A549 (cell line): ENCODE results near the gene ACACA. TPM values are rescaled to one million over a fixed set of nuclear protein-coding genes. Genes with fewer than 3 reads are reported as not detected.

Experiments
- ATAC-seq, 2 experiments: fragments of 200-7000 bp in 1 of 2; fragments of >200 bp in 1 of 2; cut with Nextera tagmentation in 1 of 2; cut with Tn5 transposase in 1 of 2; 3 replicates each; pipeline versions ENCODE4 v1.8.0 to v1.9.1; 2018 to 2020; ENCODE audit warnings: mild to moderate bottlenecking in 1 of 2, moderate library complexity in 1 of 2
- CTCF ChIA-PET: fragments of 300-600 bp; sonication (Branson Sonifier 250); formaldehyde crosslinking; extraction: SDS; loops from one replicate; lab custom pipeline; 2021; ENCODE audit warnings: antibody characterized with exemption, inconsistent platforms; lab: Yijun Ruan, JAX
- POLR2A ChIA-PET: fragments of 350-600 bp; formaldehyde crosslinking; extraction: SDS; loops from one replicate; lab custom pipeline; 2021; ENCODE audit warnings: antibody characterized with exemption, inconsistent platforms; lab: Yijun Ruan, JAX
- DNase-seq, 2 experiments: peaks; one replicate each; pipeline versions ENCODE4 v3.0.0 to v3.0.0-alpha.2; 2011 to 2016; ENCODE audit warnings: low read depth in 1 of 2, low spot score in 1 of 2
- FAIRE-seq: peaks from 2 replicates; lab custom pipeline; 2011; peaks lifted over from hg19 to GRCh38; lab: Jason Lieb, UNC
- H3K27ac ChIP-seq, 2 experiments: fragments of >200 bp; sonication (Bioruptor Twin); formaldehyde crosslinking; 3 replicates each; pipeline ENCODE4 v1.5.1; 2016 to 2017
- H3K4me1 ChIP-seq: fragments of >200 bp; sonication (Bioruptor Twin); formaldehyde crosslinking; 3 replicates; pipeline ENCODE4 v1.6.1; 2016
- H3K4me2 ChIP-seq: fragments of >200 bp; sonication (Bioruptor Twin); formaldehyde crosslinking; 3 replicates; pipeline ENCODE4 v1.6.1; 2016
- H3K4me3 ChIP-seq: fragments of >200 bp; sonication (Bioruptor Twin); formaldehyde crosslinking; 3 replicates; pipeline ENCODE4 v1.5.1; 2016
- H3K9me3 ChIP-seq: fragments of >200 bp; sonication (Bioruptor Twin); formaldehyde crosslinking; 3 replicates; pipeline ENCODE4 v1.6.1; 2016
- BHLHE40 ChIP-seq: IDR thresholded peaks from 2 replicates; pipeline ENCODE4 v1.6.1; 2012; ENCODE audit warnings: low read depth, low read length, inconsistent platforms
- CBX2 ChIP-seq: fragments of 200-600 bp; sonication (generic); IDR thresholded peaks from 2 replicates; pipeline ENCODE4 v1.6.1; 2016; ENCODE audit warnings: low read depth, mild to moderate bottlenecking, borderline replicate concordance
- CHD4 ChIP-seq: fragments of 200-600 bp; sonication (generic); IDR thresholded peaks from 2 replicates; pipeline ENCODE4 v1.6.1; 2016; ENCODE audit warnings: antibody characterized with exemption, mild to moderate bottlenecking, borderline replicate concordance
- CTCF ChIP-seq: fragments of >200 bp; sonication (Bioruptor Twin); formaldehyde crosslinking; IDR thresholded peaks from 3 replicates; pipeline ENCODE4 v1.5.1; 2016
- E2F6 ChIP-seq: IDR thresholded peaks from 2 replicates; pipeline ENCODE4 v1.6.1; 2012; ENCODE audit warnings: low read depth, borderline replicate concordance
- FOSL2 ChIP-seq, 2 experiments: fragments of 450-650 bp in 1 of 2; fragments of >200 bp in 1 of 2; sonication (Bioruptor Twin) in 1 of 2; formaldehyde crosslinking; IDR thresholded peaks; 2 replicates each; pipeline versions ENCODE4 v1.5.0 to v1.6.1; 2016 to 2020; ENCODE audit warnings: mild to moderate bottlenecking in 1 of 2, moderate library complexity in 1 of 2
- FOXS1 ChIP-seq: fragments of 250-450 bp; sonication (Bioruptor Pico); IDR thresholded peaks from 2 replicates; pipeline ENCODE4 v1.5.0; 2020; ENCODE audit warnings: mild to moderate bottlenecking, moderate library complexity
- HES2 ChIP-seq: fragments of >200 bp; sonication (Bioruptor Twin); formaldehyde crosslinking; IDR thresholded peaks from 2 replicates; pipeline ENCODE4 v1.6.1; 2016
- KDM1A ChIP-seq: fragments of 200-600 bp; sonication (generic); IDR thresholded peaks from 2 replicates; pipeline ENCODE4 v1.6.1; 2016; ENCODE audit warnings: low read depth, mild to moderate bottlenecking
- KDM5A ChIP-seq: fragments of 200-600 bp; sonication (generic); IDR thresholded peaks from 2 replicates; pipeline ENCODE4 v1.6.1; 2016; ENCODE audit warnings: antibody characterized with exemption, mild to moderate bottlenecking
- MAFK ChIP-seq: fragments of 450-650 bp; IDR thresholded peaks from 2 replicates; pipeline ENCODE4 v1.6.1; 2014; ENCODE audit not compliant: partially characterized antibody
- MAX ChIP-seq: IDR thresholded peaks from 2 replicates; pipeline ENCODE4 v1.6.1; 2012
- MAZ ChIP-seq: fragments of 150-350 bp; IDR thresholded peaks from 2 replicates; pipeline ENCODE4 v1.6.1; 2014; ENCODE audit warnings: antibody characterized with exemption, low read depth, low read length, borderline replicate concordance
- PBX3 ChIP-seq: IDR thresholded peaks from 2 replicates; pipeline ENCODE4 v1.6.1; 2012
- PHF8 ChIP-seq: fragments of 200-600 bp; sonication (generic); IDR thresholded peaks from 2 replicates; pipeline ENCODE4 v1.6.1; 2016; ENCODE audit warnings: low read depth, mild to moderate bottlenecking, antibody characterized with exemption, moderate library complexity, borderline replicate concordance
- RARB ChIP-seq: fragments of 250-450 bp; sonication (Bioruptor Pico); IDR thresholded peaks from 2 replicates; pipeline ENCODE4 v1.8.0; 2021; ENCODE audit warnings: mild to moderate bottlenecking, moderate library complexity
- REST ChIP-seq: fragments of 200-600 bp; sonication (generic); IDR thresholded peaks from 2 replicates; pipeline ENCODE4 v1.6.1; 2016; ENCODE audit warnings: antibody characterized with exemption, mild to moderate bottlenecking, moderate library complexity
- RFX5 ChIP-seq: fragments of 450-650 bp; IDR thresholded peaks from 2 replicates; pipeline ENCODE4 v1.7.1; 2014; ENCODE audit warnings: antibody characterized with exemption, mild to moderate bottlenecking, moderate library complexity
- RNF2 ChIP-seq: fragments of 200-600 bp; sonication (generic); IDR thresholded peaks from 2 replicates; pipeline ENCODE4 v1.6.1; 2016; ENCODE audit warnings: low read depth, mild to moderate bottlenecking, antibody characterized with exemption, moderate library complexity, borderline replicate concordance
- SMC3 ChIP-seq: fragments of >200 bp; sonication (Bioruptor Twin); formaldehyde crosslinking; IDR thresholded peaks from 3 replicates; pipeline ENCODE4 v1.6.1; 2018; ENCODE audit warnings: inconsistent platforms
- SREBF2 ChIP-seq: fragments of 450-650 bp; IDR thresholded peaks from 2 replicates; pipeline ENCODE4 v1.6.1; 2014; ENCODE audit warnings: mild to moderate bottlenecking, moderate library complexity
- TP53 ChIP-seq: fragments of 250-450 bp; sonication (Bioruptor Pico); IDR thresholded peaks from 2 replicates; pipeline ENCODE4 v1.5.0; 2021; ENCODE audit warnings: mild to moderate bottlenecking, moderate library complexity
- USF2 ChIP-seq: fragments of 450-650 bp; IDR thresholded peaks from 2 replicates; pipeline ENCODE4 v1.6.1; 2014; ENCODE audit warnings: antibody characterized with exemption
- ZSCAN20 ChIP-seq: fragments of 250-450 bp; sonication (Bioruptor Pico); IDR thresholded peaks from 2 replicates; pipeline ENCODE4 v1.8.0; 2022; ENCODE audit warnings: mild to moderate bottlenecking, moderate library complexity
- WGBS: methylation state at CpG from one replicate; pipeline ENCODE4 v1.1.6; 2017; ENCODE audit errors: missing lambda C conversion rate; 5-methylcytosine and 5-hydroxymethylcytosine counted together
- polyA plus RNA-seq, 4 experiments: library from polyadenylated mRNA; depleted of rRNA in 3 of 4; stranded (reverse); fragments of >200 nt; fragmentation: RNase III in 1 of 4; extraction: RNeasy Plus Mini Kit Qiagen cat#74134 plus additional on column Dnase treatment in 1 of 4; gene quantifications; 2 replicates in 3 of 4; 3 replicates in 1 of 4; pipeline ENCODE4 v1.2.3, GENCODE V29; 2011 to 2017

Gene ACACA
- polyA plus RNA-seq, 2 of the 4 experiments (the other 2 are of a cell fraction): 51.8 to 112 TPM

GRCh38 chr17:37092071-37092470 is 314.6 kb downstream of the ACACA start:
- no peak overlapping the region for H3K4me2 ChIP-seq
- TF ChIP-seq FOSL2 (IDR thresholded peaks at IDR 0.05) (no peak), FOSL2 (CRISPR knock-in tag; IDR thresholded peaks at IDR 0.05) (no peak), RFX5 (no peak), KDM1A (no peak), SREBF2 (no peak), E2F6 (no peak), USF2 (no peak), FOXS1 (no peak), BHLHE40 (no peak), SMC3 (no peak), PBX3 (no peak), MAZ (no peak)
- WGBS: 74% methylated on average over 2 of the region's 2 CpGs
- no peaks in the 10 kb centered on the region for H3K9me3 ChIP-seq
- FAIRE-seq: no peak
- peak overlapping the region in 1 of 2 experiments; percentile 12; a peak in 1 of 6 replicates for H3K27ac ChIP-seq
- H3K4me3 ChIP-seq: no peak overlapping the region
- H3K4me1 ChIP-seq: peaks cover 10% of the 10 kb centered on the region; the same call in 1 of the 3 replicates
- ChIA-PET POLR2A (no interaction called here), CTCF (interaction anchor here (1.2 to 1.9 kb wide), 3 partner anchors 22 to 463 kb away, joined by 3 to 8 read pairs (median 5); no protein-coding TSS in a partner anchor)
- ATAC-seq: peak in 1 of 2 experiments; percentile 15; a peak in 1 of 6 replicates
- no peak for DNase-seq

- 86% methylated on average over 3 of the region's 3 CpGs for WGBS
- no peaks in the 10 kb centered on the region for H3K9me3 ChIP-seq
- no peak for DNase-seq
- H3K27ac ChIP-seq: no peak overlapping the region
- no peak overlapping the region for H3K4me2 ChIP-seq
- CTCF ChIA-PET: interaction anchor here (1.6 to 2.0 kb wide), 2 partner anchors 43 to 45 kb away, joined by 3 to 10 read pairs; no protein-coding TSS in a partner anchor
- H3K4me3 ChIP-seq: no peak overlapping the region
- TF ChIP-seq CTCF (no peak), CBX2 (no peak), MAZ (no peak), CHD4 (no peak), RFX5 (no peak)
- TF ChIP-seq, all 56 proteins: peak for 0
- FAIRE-seq (no peak), ATAC-seq (no peak)
- H3K4me1 ChIP-seq: peaks cover 10% of the 10 kb centered on the region; the same call in 1 of the 3 replicates
- POLR2A ChIA-PET: no interaction called here
These were observed 315.7 kb downstream of the ACACA start for GRCh38 chr17:37090941-37091340.

GRCh38 chr17:37089956-37090355 is 316.7 kb downstream of the ACACA start:
- FAIRE-seq (no peak), ATAC-seq (no peak), DNase-seq (no peak)
- WGBS: 92% methylated on average over 7 of the region's 7 CpGs
- no peak overlapping the region for H3K4me2 ChIP-seq
- ChIA-PET CTCF (interaction anchor here (1.3 to 2.0 kb wide), 3 partner anchors 14 to 44 kb away, joined by 3 to 10 read pairs (median 5); no protein-coding TSS in a partner anchor), POLR2A (no interaction called here)
- H3K4me3 ChIP-seq: no peak overlapping the region
- H3K9me3 ChIP-seq: no peaks in the 10 kb centered on the region
- no peak overlapping the region for H3K27ac ChIP-seq
- H3K4me1 ChIP-seq: peaks cover 10% of the 10 kb centered on the region; the same call in 1 of the 3 replicates
- TF ChIP-seq TP53 (CRISPR knock-in tag) (no peak), REST (no peak), KDM5A (no peak), RNF2 (no peak), RARB (CRISPR knock-in tag) (no peak), PBX3 (no peak), MAFK (no peak), SMC3 (no peak), MAX (no peak), PHF8 (no peak), HES2 (no peak), ZSCAN20 (no peak)
